Cardiac muscle cell (in vitro differentiated cells and primary cell): ENCODE data around the gene LMAN2L. TPM values are rescaled to one million over a fixed set of nuclear protein-coding genes. Genes with fewer than 3 reads are reported as not detected.

Source experiments
- DNase-seq, 2 donors: peaks; one replicate each; pipeline versions ENCODE4 v3.0.0 to v3.0.0-alpha.2; 2010 to 2017; ENCODE audit warnings: low read depth in 1 of 2, low spot score in 1 of 2
- H3K27ac ChIP-seq: fragments of 200-600 bp; sonication (generic); 2 replicates; pipeline ENCODE4 v1.5.1; 2016
- H3K27me3 ChIP-seq: fragments of 200-600 bp; sonication (generic); 2 replicates; pipeline ENCODE4 v1.6.0; 2016; ENCODE audit warnings: control low read depth
- H3K36me3 ChIP-seq: fragments of 200-600 bp; sonication (generic); 2 replicates; pipeline ENCODE4 v1.5.1; 2016; ENCODE audit warnings: control low read depth
- H3K4me1 ChIP-seq: fragments of 200-600 bp; sonication (generic); 2 replicates; pipeline ENCODE4 v1.8.1; 2017; ENCODE audit warnings: low read depth, mild to moderate bottlenecking, mixed run types
- H3K4me3 ChIP-seq: fragments of 200-600 bp; sonication (generic); 2 replicates; pipeline ENCODE4 v1.5.1; 2016; ENCODE audit warnings: mild to moderate bottlenecking
- H3K9me3 ChIP-seq: fragments of 200-600 bp; sonication (generic); 2 replicates; pipeline ENCODE4 v1.5.1; 2017; ENCODE audit warnings: low read depth, mild to moderate bottlenecking, control low read depth
- polyA plus RNA-seq: library from polyadenylated mRNA; unstranded; fragments of >200 nt; fragmentation: Nextera tagmentation; extraction: Ambion mirVana; gene quantifications from 2 replicates; pipeline ENCODE4 v1.2.1, GENCODE V29; 2016
- total RNA-seq: library from RNA; depleted of rRNA; stranded (reverse); fragments of >200 nt; gene quantifications from 2 replicates; pipeline ENCODE4 v1.2.3, GENCODE V29; 2016
- TF ChIP-seq, protein P1 (sequence below): IDR thresholded peaks from 2 replicates; pipeline ENCODE4 v1.5.1; 2012; ENCODE audit warnings: low read depth, mild to moderate bottlenecking, low read length

The LMAN2L gene
- total and polyA plus RNA-seq, 2 experiments from 2014 or later = 28.8 to 64.3 TPM

DNA sequence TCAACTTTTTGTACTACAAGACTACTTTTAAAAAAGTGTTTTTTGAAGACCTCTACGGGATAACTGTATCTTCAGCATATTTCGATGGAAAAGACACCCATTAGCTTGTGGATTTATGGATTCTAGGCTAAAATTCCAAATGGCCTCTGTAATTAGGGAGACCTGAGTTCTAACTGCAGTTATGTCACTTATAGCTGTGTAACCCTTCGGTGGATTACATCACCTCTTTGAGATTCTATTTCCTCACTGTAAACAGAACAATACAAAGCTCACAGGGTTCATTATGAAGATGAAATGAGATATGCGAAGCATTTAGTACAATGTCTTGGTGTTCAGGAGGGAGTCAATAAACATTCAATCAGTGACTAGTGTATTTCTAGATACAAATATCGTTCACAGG lies 24.2 kb downstream of the LMAN2L start:
- TF ChIP-seq, protein P1, sequence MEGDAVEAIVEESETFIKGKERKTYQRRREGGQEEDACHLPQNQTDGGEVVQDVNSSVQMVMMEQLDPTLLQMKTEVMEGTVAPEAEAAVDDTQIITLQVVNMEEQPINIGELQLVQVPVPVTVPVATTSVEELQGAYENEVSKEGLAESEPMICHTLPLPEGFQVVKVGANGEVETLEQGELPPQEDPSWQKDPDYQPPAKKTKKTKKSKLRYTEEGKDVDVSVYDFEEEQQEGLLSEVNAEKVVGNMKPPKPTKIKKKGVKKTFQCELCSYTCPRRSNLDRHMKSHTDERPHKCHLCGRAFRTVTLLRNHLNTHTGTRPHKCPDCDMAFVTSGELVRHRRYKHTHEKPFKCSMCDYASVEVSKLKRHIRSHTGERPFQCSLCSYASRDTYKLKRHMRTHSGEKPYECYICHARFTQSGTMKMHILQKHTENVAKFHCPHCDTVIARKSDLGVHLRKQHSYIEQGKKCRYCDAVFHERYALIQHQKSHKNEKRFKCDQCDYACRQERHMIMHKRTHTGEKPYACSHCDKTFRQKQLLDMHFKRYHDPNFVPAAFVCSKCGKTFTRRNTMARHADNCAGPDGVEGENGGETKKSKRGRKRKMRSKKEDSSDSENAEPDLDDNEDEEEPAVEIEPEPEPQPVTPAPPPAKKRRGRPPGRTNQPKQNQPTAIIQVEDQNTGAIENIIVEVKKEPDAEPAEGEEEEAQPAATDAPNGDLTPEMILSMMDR = no peak
- H3K27ac ChIP-seq = no peak overlapping the region
- peak in 1 of 2 donors; percentile 15 for DNase-seq
- H3K9me3 ChIP-seq = no peaks in the 10 kb centered on the region
- no peaks in the 10 kb centered on the region for H3K27me3 ChIP-seq
- H3K4me1 ChIP-seq = no peaks in the 10 kb centered on the region
- H3K4me3 ChIP-seq = no peak overlapping the region
- peaks cover 21% of the 10 kb centered on the region for H3K36me3 ChIP-seq

- H3K27ac ChIP-seq = no peak overlapping the region
- no peaks in the 10 kb centered on the region for H3K27me3 ChIP-seq
- no peaks in the 10 kb centered on the region for H3K4me1 ChIP-seq
- H3K4me3 ChIP-seq = no peak overlapping the region
- DNase-seq = no peak
- no peaks in the 10 kb centered on the region for H3K9me3 ChIP-seq
- TF ChIP-seq, protein P1 = no peak
- H3K36me3 ChIP-seq = peaks cover 53% of the 10 kb centered on the region
These were observed 28.9 kb downstream of the LMAN2L start for GRCh38 chr2:96710985-96711384.

DNA sequence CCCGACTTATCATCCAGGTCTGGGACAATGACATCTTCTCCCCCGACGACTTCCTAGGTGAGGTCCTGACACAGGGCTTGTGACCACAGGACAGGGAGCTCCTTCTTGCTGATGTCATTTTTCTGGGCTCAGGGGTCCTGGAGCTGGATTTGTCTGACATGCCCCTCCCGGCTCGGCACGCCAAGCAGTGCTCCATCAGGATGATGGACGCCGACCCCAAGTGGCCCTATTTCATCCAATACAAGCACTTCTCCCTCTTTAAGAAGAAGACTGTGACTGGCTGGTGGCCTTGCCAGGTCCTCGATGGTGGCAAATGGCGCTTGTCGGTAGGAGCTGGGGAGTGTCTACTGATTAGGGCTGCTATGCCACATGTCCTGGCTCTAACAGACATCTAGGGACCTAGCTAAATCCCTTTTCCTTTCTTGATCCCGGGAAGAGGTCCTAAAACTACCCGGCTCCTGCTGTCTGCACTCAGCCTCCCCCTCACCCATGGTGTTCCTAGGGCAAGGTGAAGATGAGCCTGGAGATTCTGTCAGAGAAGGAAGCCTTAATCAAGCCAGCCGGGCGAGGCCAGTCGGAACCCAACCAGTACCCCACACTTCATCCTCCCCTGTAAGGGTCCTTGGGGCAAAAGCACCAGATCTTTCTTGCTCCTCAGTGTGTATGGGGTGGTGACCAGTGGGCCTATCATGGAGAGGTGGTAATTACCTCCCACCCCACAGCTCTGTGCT lies 36.7 kb downstream of the LMAN2L start:
- H3K36me3 ChIP-seq = peaks cover 24% of the 10 kb centered on the region
- no peak overlapping the region for H3K27ac ChIP-seq
- TF ChIP-seq, protein P1 = no peak
- H3K9me3 ChIP-seq = no peaks in the 10 kb centered on the region
- no peak for DNase-seq
- no peaks in the 10 kb centered on the region for H3K4me1 ChIP-seq
- no peaks in the 10 kb centered on the region for H3K27me3 ChIP-seq
- H3K4me3 ChIP-seq = no peak overlapping the region

GRCh38 chr2:96702098-96702785 lies 37.6 kb downstream of the LMAN2L start:
- TF ChIP-seq, protein P1 = no peak
- H3K27ac ChIP-seq = no peak overlapping the region
- H3K36me3 ChIP-seq = peaks cover 16% of the 10 kb centered on the region

DNA sequence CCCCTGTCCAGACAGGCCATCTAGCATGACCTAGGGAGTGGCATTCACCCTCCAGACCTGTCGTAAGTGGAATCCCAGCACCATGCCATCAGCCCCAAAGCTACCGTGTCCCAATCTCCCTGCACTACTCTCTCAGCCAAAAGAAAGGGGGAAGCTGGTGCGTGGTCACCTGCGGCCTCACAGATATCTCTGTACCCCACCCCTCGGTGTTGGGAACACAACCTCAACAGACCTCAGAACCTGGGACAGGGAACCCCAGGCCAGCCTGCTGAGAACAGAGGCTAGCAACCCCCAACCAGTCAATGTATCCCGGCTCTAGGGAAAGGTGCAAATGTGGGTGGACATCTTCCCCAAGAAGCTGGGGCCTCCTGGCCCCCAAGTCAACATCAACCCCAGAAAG lies 38.2 kb downstream of the LMAN2L start:
- no peaks in the 10 kb centered on the region for H3K27me3 ChIP-seq
- no peak overlapping the region for H3K4me3 ChIP-seq
- no peaks in the 10 kb centered on the region for H3K9me3 ChIP-seq
- TF ChIP-seq, protein P1 = no peak
- no peak for DNase-seq
- H3K27ac ChIP-seq = no peak overlapping the region
- H3K36me3 ChIP-seq = peaks cover 12% of the 10 kb centered on the region
- no peaks in the 10 kb centered on the region for H3K4me1 ChIP-seq

More at GRCh38 chr2:96702098-96702785, 37.6 kb downstream of the LMAN2L start:
- Histone ChIP-seq H3K27me3 (no peaks in the 10 kb centered on the region), H3K9me3 (no peaks in the 10 kb centered on the region), H3K4me1 (no peaks in the 10 kb centered on the region), H3K4me3 (no peak overlapping the region)
- no peak for DNase-seq
